Sigmoid colon (tissue), 7 donors: ENCODE results near the gene GPRIN1. TPM values are rescaled to one million over a fixed set of nuclear protein-coding genes. Genes with fewer than 3 reads are reported as not detected.

Experiments used
- DNase-seq: peaks from one replicate; pipeline ENCODE4 v3.0.0-alpha.2; 2019
- H3K27ac ChIP-seq, 4 donors: fragments of 200-600 bp; sonication (generic); one replicate each; pipeline ENCODE4 v1.5.1; 2016 to 2019; ENCODE audit warnings: mild to moderate bottlenecking in 1 of 4
- H3K27me3 ChIP-seq, 3 donors: fragments of 200-600 bp; sonication (generic); one replicate each; pipeline ENCODE4 v1.5.1; 2019; ENCODE audit warnings: mild to moderate bottlenecking in 1 of 3
- H3K36me3 ChIP-seq, 4 donors: fragments of 200-600 bp; sonication (generic); one replicate each; pipeline ENCODE4 v1.5.1; 2016 to 2019
- H3K4me1 ChIP-seq, 4 donors: fragments of 200-600 bp; sonication (generic); one replicate each; pipeline ENCODE4 v1.5.1; 2017 to 2019
- H3K4me3 ChIP-seq, 4 donors: fragments of 200-600 bp; sonication (generic); one replicate each; pipeline ENCODE4 v1.5.1; 2017 to 2019; ENCODE audit warnings: mild to moderate bottlenecking in 2 of 4, moderate library complexity in 1 of 4
- H3K9me3 ChIP-seq, 4 donors: fragments of 200-600 bp in 3 of 4; sonication (generic) in 3 of 4; one replicate each; pipeline versions ENCODE4 v1.5.1 to v1.6.1; 2013 to 2019
- EP300 ChIP-seq, 4 donors: sonication (generic); formaldehyde crosslinking; IDR thresholded peaks; one replicate each; pipeline ENCODE4 v1.6.1; 2017; ENCODE audit warnings: antibody characterized with exemption in 4 of 4
- POLR2A ChIP-seq, 2 donors: fragments of 450-650 bp; IDR thresholded peaks; one replicate each; pipeline ENCODE4 v1.6.1; 2016; ENCODE audit warnings: antibody characterized with exemption in 2 of 2, mild to moderate bottlenecking in 2 of 2, moderate library complexity in 2 of 2
- POLR2AphosphoS5 ChIP-seq, 4 donors: sonication (generic); formaldehyde crosslinking; IDR thresholded peaks; one replicate each; pipeline ENCODE4 v1.6.1; 2017; ENCODE audit warnings: antibody characterized with exemption in 4 of 4
- WGBS, 2 donors: extraction: QIAGEN DNeasy Blood & Tissue Kit; methylation state at CpG; one replicate each; pipeline ENCODE4 v1.1.7; 2013; 5-methylcytosine and 5-hydroxymethylcytosine counted together
- intact Hi-C: fragments of 100-400 bp; cut with DNase I; formaldehyde crosslinking; loops from one replicate; pipeline ENCODE4 v1.15.1; 2023
- polyA plus RNA-seq, 3 donors: library from polyadenylated mRNA; stranded (reverse); fragments of 200-250 nt; gene quantifications; one replicate each; pipeline ENCODE4 v1.2.3, GENCODE V29; 2013
- total RNA-seq, 4 donors: library from RNA; depleted of rRNA; stranded (reverse); fragments of >200 nt; gene quantifications; one replicate each; pipeline ENCODE4 v1.1.0, GENCODE V29; 2016
- TF ChIP-seq, protein P1 (sequence below), 4 experiments: fragments of 450-650 bp in 3 of 4; fragments of 200-600 bp in 1 of 4; IDR thresholded peaks; one replicate each; pipeline ENCODE4 v1.5.1; 2016 to 2019; ENCODE audit warnings: antibody characterized with exemption in 4 of 4, mild to moderate bottlenecking in 3 of 4, moderate library complexity in 2 of 4
- donor health status: healthy with polysubstance abuse.
- donor health status: Bipolar disorder and iron deficiency.
- donor health status: healthy.

Gene GPRIN1
- total and polyA plus RNA-seq, 7 donors: 0.33 to 1.6 (median 0.69) TPM

DNA sequence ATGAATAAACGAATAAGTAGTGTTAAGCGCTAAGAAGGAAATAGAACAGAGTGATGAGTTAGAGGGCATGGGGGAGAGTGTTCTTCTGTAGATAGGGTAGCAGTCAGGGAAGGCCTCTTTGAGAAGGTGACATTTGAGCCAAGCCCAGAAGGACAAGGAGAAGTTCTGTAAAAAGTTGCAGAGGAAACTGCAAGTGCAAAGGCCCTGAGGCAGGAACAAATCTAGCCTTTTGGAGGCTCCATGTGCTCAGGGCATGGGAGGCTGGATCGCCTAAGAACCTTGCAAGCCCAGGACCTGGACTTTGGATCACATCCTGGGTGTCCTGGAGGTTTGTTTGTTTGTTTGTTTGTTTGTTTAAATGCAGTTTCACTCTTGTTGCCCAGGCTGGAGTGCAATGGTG, 28.5 kb upstream of the GPRIN1 start:
- TF ChIP-seq POLR2AphosphoS5 (IDR thresholded peaks at IDR 0.05) (no peak), POLR2A (IDR thresholded peaks at IDR 0.05) (no peak), EP300 (IDR thresholded peaks at IDR 0.05) (no peak)
- TF ChIP-seq, protein P1, sequence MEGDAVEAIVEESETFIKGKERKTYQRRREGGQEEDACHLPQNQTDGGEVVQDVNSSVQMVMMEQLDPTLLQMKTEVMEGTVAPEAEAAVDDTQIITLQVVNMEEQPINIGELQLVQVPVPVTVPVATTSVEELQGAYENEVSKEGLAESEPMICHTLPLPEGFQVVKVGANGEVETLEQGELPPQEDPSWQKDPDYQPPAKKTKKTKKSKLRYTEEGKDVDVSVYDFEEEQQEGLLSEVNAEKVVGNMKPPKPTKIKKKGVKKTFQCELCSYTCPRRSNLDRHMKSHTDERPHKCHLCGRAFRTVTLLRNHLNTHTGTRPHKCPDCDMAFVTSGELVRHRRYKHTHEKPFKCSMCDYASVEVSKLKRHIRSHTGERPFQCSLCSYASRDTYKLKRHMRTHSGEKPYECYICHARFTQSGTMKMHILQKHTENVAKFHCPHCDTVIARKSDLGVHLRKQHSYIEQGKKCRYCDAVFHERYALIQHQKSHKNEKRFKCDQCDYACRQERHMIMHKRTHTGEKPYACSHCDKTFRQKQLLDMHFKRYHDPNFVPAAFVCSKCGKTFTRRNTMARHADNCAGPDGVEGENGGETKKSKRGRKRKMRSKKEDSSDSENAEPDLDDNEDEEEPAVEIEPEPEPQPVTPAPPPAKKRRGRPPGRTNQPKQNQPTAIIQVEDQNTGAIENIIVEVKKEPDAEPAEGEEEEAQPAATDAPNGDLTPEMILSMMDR (IDR thresholded peaks at IDR 0.05): no peak
- H3K4me3 ChIP-seq: no peak overlapping the region
- H3K36me3 ChIP-seq: no peaks in the 10 kb centered on the region
- H3K4me1 ChIP-seq: peaks cover 0 to 8% (median 0%) of the 10 kb centered on the region in 4 donors
- no peaks in the 10 kb centered on the region for H3K27me3 ChIP-seq
- 93 to 95% methylated on average over 3 of the region's 3 CpGs for WGBS, 2 donors
- H3K27ac ChIP-seq: no peak overlapping the region
- H3K9me3 ChIP-seq: no peaks in the 10 kb centered on the region
- intact Hi-C loops: no loop called here
- DNase-seq: no peak

DNA sequence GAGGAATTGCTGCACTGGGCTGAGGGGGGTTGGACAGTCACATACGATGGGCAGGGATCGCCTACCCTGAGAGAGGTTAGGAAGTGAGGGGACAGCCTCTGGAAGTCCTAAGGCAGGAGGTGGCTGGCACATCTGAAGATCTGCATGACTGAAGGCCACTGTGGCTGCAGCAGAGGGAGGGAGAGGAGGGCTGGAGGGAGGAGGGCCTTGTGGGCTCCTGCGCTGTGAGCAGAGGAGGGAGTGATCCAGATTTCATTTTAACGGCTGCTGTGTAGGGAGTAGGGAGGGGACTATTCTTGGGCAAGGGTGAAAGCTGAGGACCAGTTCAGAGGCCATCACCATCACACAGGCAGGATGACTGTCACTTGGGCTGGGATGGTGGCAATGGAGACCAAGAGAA, 27.6 kb upstream of the GPRIN1 start:
- TF ChIP-seq POLR2A (IDR thresholded peaks at IDR 0.05) (no peak), POLR2AphosphoS5 (IDR thresholded peaks at IDR 0.05) (no peak), EP300 (IDR thresholded peaks at IDR 0.05) (no peak)
- TF ChIP-seq, protein P1 (IDR thresholded peaks at IDR 0.05): no peak
- intact Hi-C loops: no loop called here
- 58 to 71% methylated on average over 4 of the region's 4 CpGs for WGBS, 2 donors

DNA sequence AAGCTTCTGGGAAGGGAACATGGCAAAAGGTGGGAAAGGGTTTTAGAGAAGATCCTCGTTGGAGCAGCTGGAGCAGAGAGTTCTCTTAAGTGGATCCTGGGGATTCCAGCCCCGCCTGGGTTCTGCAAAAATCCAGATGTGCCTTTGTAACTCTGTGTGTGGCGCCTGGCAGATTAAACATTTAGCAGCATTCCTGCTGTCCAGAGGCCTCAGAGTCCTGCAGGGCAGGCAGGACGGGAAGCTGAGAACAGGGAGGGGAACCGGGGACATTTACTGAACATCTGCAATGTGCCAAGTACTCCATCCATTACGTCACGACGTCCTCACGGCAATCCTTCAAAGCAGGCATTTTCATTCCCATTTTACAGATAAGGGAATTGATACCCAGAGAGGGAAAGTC, 26.5 kb upstream of the GPRIN1 start:
- no peaks in the 10 kb centered on the region for H3K36me3 ChIP-seq
- no peak overlapping the region for H3K27ac ChIP-seq
- no peak overlapping the region for H3K4me3 ChIP-seq
- 47 to 56% methylated on average over 9 of the region's 9 CpGs for WGBS, 2 donors
- DNase-seq: no peak
- no peaks in the 10 kb centered on the region for H3K9me3 ChIP-seq
- peaks cover 0 to 17% (median 0%) of the 10 kb centered on the region in 3 donors for H3K27me3 ChIP-seq
- intact Hi-C loops: no loop called here
- peaks cover 0 to 8% (median 0%) of the 10 kb centered on the region in 4 donors for H3K4me1 ChIP-seq
- TF ChIP-seq POLR2AphosphoS5 (IDR thresholded peaks at IDR 0.05): no peak
- no peak for TF ChIP-seq EP300 (IDR thresholded peaks at IDR 0.05)
- no peak for TF ChIP-seq POLR2A (IDR thresholded peaks at IDR 0.05)
- TF ChIP-seq, protein P1 (IDR thresholded peaks at IDR 0.05): no peak

More for the DNA sequence above, 27.6 kb upstream of the GPRIN1 start:
- no peaks in the 10 kb centered on the region for H3K36me3 ChIP-seq
- DNase-seq: no peak
- H3K27ac ChIP-seq: no peak overlapping the region
- H3K9me3 ChIP-seq: no peaks in the 10 kb centered on the region
- peaks cover 0 to 7% (median 0%) of the 10 kb centered on the region in 3 donors for H3K27me3 ChIP-seq
- H3K4me3 ChIP-seq: no peak overlapping the region
- H3K4me1 ChIP-seq: peaks cover 0 to 8% (median 0%) of the 10 kb centered on the region in 4 donors

DNA sequence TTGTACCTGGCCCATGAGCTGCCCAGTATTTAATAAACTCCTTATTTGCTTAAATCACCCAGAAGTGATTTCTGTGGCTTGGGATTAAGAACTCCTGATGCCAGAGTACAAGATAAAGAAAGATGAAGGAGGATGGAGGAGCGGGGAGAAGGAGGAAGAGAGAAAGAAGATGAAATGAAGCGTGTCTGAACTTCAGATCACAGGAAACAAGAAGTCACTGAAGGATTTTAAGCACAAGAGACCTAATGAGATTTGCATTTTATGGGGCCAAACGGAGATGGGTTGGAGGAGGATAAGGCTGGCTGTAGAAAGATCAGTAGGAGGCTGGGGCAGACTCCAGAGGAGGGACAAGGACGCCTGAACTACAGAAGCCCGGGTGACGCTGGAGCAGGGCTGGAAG, 23.6 kb upstream of the GPRIN1 start:
- WGBS, 2 donors: 18 to 27% methylated on average over 6 of the region's 6 CpGs
- H3K27me3 ChIP-seq: peaks cover 19 to 45% (median 23%) of the 10 kb centered on the region in 3 donors
- TF ChIP-seq, protein P1 (IDR thresholded peaks at IDR 0.05): no peak
- TF ChIP-seq POLR2AphosphoS5 (IDR thresholded peaks at IDR 0.05): no peak
- TF ChIP-seq POLR2A (IDR thresholded peaks at IDR 0.05): no peak
- TF ChIP-seq EP300 (IDR thresholded peaks at IDR 0.05): no peak
- intact Hi-C loops: no loop called here
- H3K4me3 ChIP-seq: no peak overlapping the region
- peaks cover 0 to 17% (median 15%) of the 10 kb centered on the region in 4 donors for H3K4me1 ChIP-seq
- H3K9me3 ChIP-seq: no peaks in the 10 kb centered on the region
- no peak overlapping the region for H3K27ac ChIP-seq
- DNase-seq: no peak
- H3K36me3 ChIP-seq: no peaks in the 10 kb centered on the region

DNA sequence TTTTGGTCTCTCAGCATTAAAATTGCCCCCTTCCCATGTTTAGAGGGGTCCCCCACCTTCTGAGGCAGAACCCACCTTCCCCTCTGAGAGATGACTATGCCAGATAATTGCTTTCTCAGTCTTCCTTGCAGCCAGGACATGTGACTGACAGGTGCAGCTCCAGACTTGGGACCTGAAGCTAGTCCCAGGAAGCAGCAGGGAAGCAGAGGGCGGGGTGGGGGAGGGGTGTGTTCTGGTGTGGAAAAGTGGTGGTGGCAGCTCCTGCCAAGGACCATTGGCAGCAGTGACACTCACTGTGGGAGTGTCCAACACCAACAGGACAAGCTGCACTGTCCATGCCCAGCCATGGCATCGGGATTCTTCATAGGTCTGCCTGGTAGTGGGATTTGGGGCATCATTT, 22.8 kb upstream of the GPRIN1 start:
- Histone ChIP-seq H3K4me1 (peaks cover 0 to 17% (median 15%) of the 10 kb centered on the region in 4 donors), H3K9me3 (no peaks in the 10 kb centered on the region), H3K27ac (no peak overlapping the region), H3K4me3 (no peak overlapping the region), H3K27me3 (peaks cover 27 to 54% (median 30%) of the 10 kb centered on the region in 3 donors), H3K36me3 (no peaks in the 10 kb centered on the region)
- no peak for DNase-seq
- WGBS, 2 donors: 39 to 75% methylated on average over 2 of the region's 2 CpGs
- TF ChIP-seq POLR2A (IDR thresholded peaks at IDR 0.05) (no peak), EP300 (IDR thresholded peaks at IDR 0.05) (no peak)
- intact Hi-C loops: no loop called here
